Gastroesophageal sphincter (tissue), 4 donors: ENCODE results near the gene CTBP1. TPM values are rescaled to one million over a fixed set of nuclear protein-coding genes. Genes with fewer than 3 reads are reported as not detected.
"Not testable (repeated sequence)": the region's sequence is repeated elsewhere in the genome, so short reads cannot be mapped to it uniquely, and the experiment has no call there.

Experiments
- ATAC-seq: fragments of 150-250 bp; one replicate; pipeline ENCODE4 v1.9.1; 2016; ENCODE audit warnings: mild to moderate bottlenecking, moderate library complexity
- H3K27ac ChIP-seq, 4 donors: fragments of 200-600 bp; sonication (generic) in 3 of 4; 1 replicate in 3 of 4; 2 replicates in 1 of 4; pipeline ENCODE4 v1.5.1; 2016 to 2019
- H3K27me3 ChIP-seq: fragments of 200-600 bp; sonication (generic); one replicate; pipeline ENCODE4 v1.5.1; 2019
- H3K36me3 ChIP-seq, 2 donors: fragments of 200-600 bp; sonication (generic); one replicate each; pipeline ENCODE4 v1.5.1; 2019; ENCODE audit warnings: control low read depth in 1 of 2
- H3K4me1 ChIP-seq, 3 donors: fragments of 200-600 bp; sonication (generic); 1 replicate in 2 of 3; 2 replicates in 1 of 3; pipeline ENCODE4 v1.5.1; 2016 to 2019; ENCODE audit warnings: control low read depth in 2 of 3
- H3K4me3 ChIP-seq, 2 donors: fragments of 200-600 bp; sonication (generic); one replicate each; pipeline ENCODE4 v1.5.1; 2019; ENCODE audit warnings: mild to moderate bottlenecking in 1 of 2, moderate library complexity in 1 of 2
- H3K9me3 ChIP-seq, 3 donors: fragments of 200-600 bp; sonication (generic); one replicate each; pipeline ENCODE4 v1.5.1; 2017 to 2019; ENCODE audit warnings: control low read depth in 2 of 3
- CTCF ChIP-seq, 4 experiments: fragments of 200-600 bp in 2 of 4; fragments of 450-650 bp in 2 of 4; sonication (generic) in 1 of 4; IDR thresholded peaks; one replicate each; pipeline ENCODE4 v1.5.1; 2017 to 2019; ENCODE audit warnings: antibody characterized with exemption in 4 of 4, mild to moderate bottlenecking in 2 of 4, moderate library complexity in 2 of 4
- EP300 ChIP-seq: sonication (generic); formaldehyde crosslinking; IDR thresholded peaks from one replicate; pipeline ENCODE4 v1.6.1; 2017; ENCODE audit warnings: antibody characterized with exemption, mild to moderate bottlenecking
- POLR2A ChIP-seq, 2 donors: fragments of 450-650 bp; IDR thresholded peaks; one replicate each; pipeline ENCODE4 v1.6.1; 2017; ENCODE audit warnings: antibody characterized with exemption in 2 of 2, mild to moderate bottlenecking in 2 of 2, moderate library complexity in 1 of 2
- POLR2AphosphoS5 ChIP-seq: sonication (generic); formaldehyde crosslinking; IDR thresholded peaks from one replicate; pipeline ENCODE4 v1.6.1; 2017; ENCODE audit warnings: antibody characterized with exemption
- WGBS, 2 donors: methylation state at CpG; one replicate each; pipeline ENCODE4 v1.1.5; 2018; ENCODE audit warnings: low coverage in 1 of 2; 5-methylcytosine and 5-hydroxymethylcytosine counted together
- total RNA-seq, 4 donors: library from RNA; depleted of rRNA; stranded (reverse); fragments of >200 nt; gene quantifications; one replicate each; pipeline ENCODE4 v1.1.0, GENCODE V29; 2016

The CTBP1 gene
- total RNA-seq, 4 donors from 2014 or later, result 126 to 271 (median 164) TPM

- 84 to 92% methylated on average over 12 to 19 of the region's 39 CpGs for WGBS, 2 donors
- Histone ChIP-seq H3K4me3 (no peak overlapping the region), H3K9me3 (no peaks in the 10 kb centered on the region), H3K36me3 (peaks cover 0 to 85% of the 10 kb centered on the region in 2 donors), H3K4me1 (peaks cover 0 to 62% (median 19%) of the 10 kb centered on the region in 3 donors), H3K27me3 (no peaks in the 10 kb centered on the region), H3K27ac (no peak overlapping the region)
- ATAC-seq, result no peak
- no peak for TF ChIP-seq POLR2A (IDR thresholded peaks at IDR 0.05)
- TF ChIP-seq EP300, result no peak
- TF ChIP-seq POLR2AphosphoS5, result no peak
- TF ChIP-seq CTCF (IDR thresholded peaks at IDR 0.05), result no peak
These were observed 10.8 kb downstream of the CTBP1 start for GRCh38 chr4:1237981-1238675.

GRCh38 chr4:1237261-1237660 lies 11.7 kb downstream of the CTBP1 start:
- peaks cover 0 to 62% (median 19%) of the 10 kb centered on the region in 3 donors for H3K4me1 ChIP-seq
- H3K36me3 ChIP-seq, result peaks cover 0 to 93% of the 10 kb centered on the region in 2 donors
- not testable (repeated sequence) for H3K4me3 ChIP-seq, H3K9me3 ChIP-seq, H3K27ac ChIP-seq, H3K27me3 ChIP-seq, ATAC-seq
- no CpG with 5 or more reads among the region's 9 CpGs for WGBS, 2 donors

- not testable (repeated sequence) for H3K9me3 ChIP-seq, H3K27me3 ChIP-seq, ATAC-seq, H3K27ac ChIP-seq, H3K4me3 ChIP-seq
- H3K36me3 ChIP-seq, result peaks cover 0 to 98% of the 10 kb centered on the region in 2 donors
- no CpG with 5 or more reads among the region's 13 CpGs for WGBS, 2 donors
- H3K4me1 ChIP-seq, result peaks cover 0 to 62% (median 19%) of the 10 kb centered on the region in 3 donors
These were observed 12.1 kb downstream of the CTBP1 start for GRCh38 chr4:1236836-1237235.

- Histone ChIP-seq H3K27ac (no peak overlapping the region), H3K4me3 (no peak overlapping the region), H3K36me3 (peaks cover 0 to 98% of the 10 kb centered on the region in 2 donors), H3K27me3 (no peaks in the 10 kb centered on the region), H3K9me3 (no peaks in the 10 kb centered on the region), H3K4me1 (peaks cover 0 to 61% (median 19%) of the 10 kb centered on the region in 3 donors)
- no peak for ATAC-seq
- TF ChIP-seq EP300, result no peak
- no peak for TF ChIP-seq POLR2AphosphoS5
- no peak for TF ChIP-seq POLR2A (IDR thresholded peaks at IDR 0.05)
- TF ChIP-seq CTCF (IDR thresholded peaks at IDR 0.05), result no peak
- no CpG with 5 or more reads among the region's 19 CpGs for WGBS, 2 donors
These were observed 12.8 kb downstream of the CTBP1 start for GRCh38 chr4:1236103-1236641.

GRCh38 chr4:1235381-1236102 lies 13.4 kb downstream of the CTBP1 start:
- peaks cover 0 to 98% of the 10 kb centered on the region in 2 donors for H3K36me3 ChIP-seq
- no peak overlapping the region for H3K27ac ChIP-seq
- peaks cover 0 to 55% (median 19%) of the 10 kb centered on the region in 3 donors for H3K4me1 ChIP-seq
- no peaks in the 10 kb centered on the region for H3K27me3 ChIP-seq
- TF ChIP-seq POLR2A (IDR thresholded peaks at IDR 0.05) (no peak), CTCF (IDR thresholded peaks at IDR 0.05) (no peak), POLR2AphosphoS5 (no peak), EP300 (no peak)
- no peak overlapping the region for H3K4me3 ChIP-seq
- no peak for ATAC-seq
- no peaks in the 10 kb centered on the region for H3K9me3 ChIP-seq
- 93% methylated on average over 5 to 29 of the region's 35 CpGs for WGBS, 2 donors
